Right forelimb (tissue), 1 donor: ENCODE results near the gene LSR.

ENCODE experiments used
- DNase-seq: peaks from one replicate; pipeline ENCODE4 v3.0.0-alpha.2; 2018

LSR gene

DNA sequence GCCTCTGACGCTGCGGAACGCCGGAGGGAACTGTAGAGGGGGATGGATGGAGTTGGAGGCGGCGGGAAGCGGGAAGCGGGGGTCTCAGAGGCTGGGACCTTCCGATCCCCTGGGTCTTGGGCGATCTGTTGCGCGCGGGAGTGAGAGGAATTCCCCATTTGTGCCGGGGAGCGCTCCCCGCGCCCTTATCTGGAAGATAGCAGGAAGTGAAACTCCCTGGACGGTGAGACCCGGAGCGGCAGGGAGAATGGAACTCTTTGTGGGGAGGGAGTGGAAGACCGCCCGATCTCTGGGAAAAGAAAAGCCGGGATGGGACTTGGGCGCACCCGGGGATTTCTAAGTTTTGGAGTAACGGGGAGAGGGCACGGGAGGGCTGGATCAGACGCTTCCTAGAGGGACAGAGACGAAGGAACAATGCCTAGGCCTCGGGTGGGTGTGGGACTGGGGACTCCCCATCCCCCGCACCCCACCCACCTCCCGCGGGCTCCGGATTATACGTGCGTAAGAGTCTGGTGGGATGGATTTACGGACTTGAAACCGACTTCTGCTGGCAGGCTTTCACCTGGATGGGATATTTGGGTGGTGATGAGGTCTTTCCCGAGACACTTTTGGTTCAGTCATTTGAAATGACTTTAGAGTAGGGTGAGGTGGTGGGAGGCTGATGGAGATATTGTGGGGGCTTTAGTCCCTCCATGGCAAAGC, 495 bp downstream of the LSR start:
- DNase-seq: no peak

DNA sequence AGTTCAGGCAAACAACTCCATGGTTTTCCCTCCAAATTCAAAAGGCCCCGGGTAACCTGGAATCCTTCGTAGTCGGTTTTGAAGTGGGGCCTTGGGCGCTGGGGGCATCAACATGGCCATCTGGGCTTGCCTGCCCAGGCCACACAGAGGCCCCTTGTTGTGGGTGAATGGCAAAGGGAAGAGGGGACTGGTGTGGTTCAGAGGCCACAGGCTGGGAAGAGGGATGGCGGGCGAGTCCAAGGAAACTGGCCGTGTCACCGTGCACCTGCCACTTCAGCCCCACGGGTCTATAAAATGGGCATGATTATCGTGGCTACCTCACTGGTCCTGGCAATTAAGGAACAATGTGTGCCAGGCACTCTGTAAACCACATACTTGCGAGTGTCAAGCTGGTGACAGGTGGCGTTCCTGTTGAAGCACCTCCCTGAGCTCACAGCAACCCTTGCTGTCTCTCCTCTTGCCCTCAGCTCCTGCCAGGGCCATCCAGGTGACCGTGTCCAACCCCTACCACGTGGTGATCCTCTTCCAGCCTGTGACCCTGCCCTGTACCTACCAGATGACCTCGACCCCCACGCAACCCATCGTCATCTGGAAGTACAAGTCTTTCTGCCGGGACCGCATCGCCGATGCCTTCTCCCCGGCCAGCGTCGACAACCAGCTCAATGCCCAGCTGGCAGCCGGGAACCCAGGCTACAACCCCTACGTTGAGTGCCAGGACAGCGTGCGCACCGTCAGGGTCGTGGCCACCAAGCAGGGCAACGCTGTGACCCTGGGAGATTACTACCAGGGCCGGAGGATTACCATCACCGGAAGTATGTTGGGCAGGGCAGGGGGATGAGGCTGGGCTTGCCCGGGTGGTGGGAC, 1.3 kb downstream of the LSR start:
- no peak for DNase-seq

- DNase-seq: no peak
Observed at GRCh38 chr19:35251456-35251855, 2.7 kb downstream of the LSR start.

- no peak for DNase-seq
Observed at GRCh38 chr19:35253316-35254286, 4.8 kb downstream of the LSR start.

GRCh38 chr19:35254341-35255297, 5.8 kb downstream of the LSR start:
- no peak for DNase-seq

GRCh38 chr19:35256566-35256965, 7.8 kb downstream of the LSR start:
- no peak for DNase-seq

GRCh38 chr19:35257113-35257461, 8.3 kb downstream of the LSR start:
- DNase-seq: no peak

DNA sequence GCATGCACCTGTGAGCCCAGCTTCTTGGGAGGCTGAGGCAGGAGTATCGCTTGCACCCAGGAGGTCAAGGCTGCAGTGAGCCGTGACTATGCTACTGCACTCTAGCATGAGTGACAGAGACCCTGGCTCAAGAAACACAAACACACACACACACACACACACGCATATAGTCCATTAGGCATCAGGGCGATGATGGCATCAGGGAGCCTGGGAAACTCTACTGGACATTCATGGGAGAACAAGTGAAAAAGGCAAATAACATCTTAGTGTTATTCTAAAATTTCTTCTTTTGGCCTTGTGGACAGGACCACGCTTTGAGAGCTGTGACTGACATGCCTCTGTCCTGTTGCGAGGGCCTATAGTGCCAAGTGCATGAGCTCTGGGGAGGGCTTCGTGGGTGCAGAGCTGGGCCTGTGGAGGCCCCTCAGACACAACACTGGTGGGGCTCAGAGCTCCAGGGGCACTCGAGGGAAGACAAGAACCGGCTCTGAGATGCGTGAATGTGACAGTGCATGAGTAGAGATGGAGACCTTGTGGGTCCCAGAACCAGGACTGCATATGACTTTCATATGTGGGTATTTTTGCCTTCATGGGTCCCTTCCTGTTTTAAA, 12.0 kb downstream of the LSR start:
- peak; percentile 26 for DNase-seq

DNA sequence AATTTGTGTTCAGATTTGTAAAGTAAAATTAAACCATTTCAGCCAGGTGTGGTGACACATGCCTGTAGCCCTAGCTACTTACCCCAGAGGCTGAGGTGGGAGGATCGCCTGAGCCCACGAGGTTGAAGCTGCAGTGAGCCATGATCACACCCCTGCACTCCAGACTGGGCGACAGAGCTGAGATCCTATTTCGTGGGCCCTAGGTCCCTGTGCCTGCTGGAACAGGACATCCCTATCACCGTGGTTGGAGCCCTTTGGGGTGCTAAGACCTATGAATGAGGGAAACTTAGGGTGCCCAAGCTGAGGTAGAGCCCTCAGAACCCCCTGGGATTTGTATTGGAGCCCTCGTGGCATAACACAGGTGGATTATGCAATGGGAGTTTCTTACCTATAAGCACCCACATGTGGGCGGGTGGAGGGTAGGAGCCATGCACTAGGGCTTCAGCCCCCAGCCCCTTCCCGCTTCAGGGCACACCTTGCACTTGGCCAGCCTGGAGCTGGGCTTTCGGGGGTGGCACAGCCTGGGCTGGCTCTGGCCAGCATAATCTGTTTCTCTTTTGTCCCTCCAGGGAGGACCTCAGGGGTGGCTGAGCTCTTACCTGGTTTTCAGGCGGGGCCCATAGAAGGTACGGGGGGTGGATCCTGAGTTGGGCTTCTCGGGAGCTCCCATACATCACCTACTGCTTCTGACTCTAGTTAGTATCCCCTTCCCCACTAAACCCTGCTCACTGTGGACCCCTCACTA, 12.7 kb downstream of the LSR start:
- peak; percentile 38 for DNase-seq

- DNase-seq: peak; percentile 40
Observed at GRCh38 chr19:35262101-35262761, 13.4 kb downstream of the LSR start.

GRCh38 chr19:35264268-35265125, 15.7 kb downstream of the LSR start:
- DNase-seq: peak; percentile 45

DNA sequence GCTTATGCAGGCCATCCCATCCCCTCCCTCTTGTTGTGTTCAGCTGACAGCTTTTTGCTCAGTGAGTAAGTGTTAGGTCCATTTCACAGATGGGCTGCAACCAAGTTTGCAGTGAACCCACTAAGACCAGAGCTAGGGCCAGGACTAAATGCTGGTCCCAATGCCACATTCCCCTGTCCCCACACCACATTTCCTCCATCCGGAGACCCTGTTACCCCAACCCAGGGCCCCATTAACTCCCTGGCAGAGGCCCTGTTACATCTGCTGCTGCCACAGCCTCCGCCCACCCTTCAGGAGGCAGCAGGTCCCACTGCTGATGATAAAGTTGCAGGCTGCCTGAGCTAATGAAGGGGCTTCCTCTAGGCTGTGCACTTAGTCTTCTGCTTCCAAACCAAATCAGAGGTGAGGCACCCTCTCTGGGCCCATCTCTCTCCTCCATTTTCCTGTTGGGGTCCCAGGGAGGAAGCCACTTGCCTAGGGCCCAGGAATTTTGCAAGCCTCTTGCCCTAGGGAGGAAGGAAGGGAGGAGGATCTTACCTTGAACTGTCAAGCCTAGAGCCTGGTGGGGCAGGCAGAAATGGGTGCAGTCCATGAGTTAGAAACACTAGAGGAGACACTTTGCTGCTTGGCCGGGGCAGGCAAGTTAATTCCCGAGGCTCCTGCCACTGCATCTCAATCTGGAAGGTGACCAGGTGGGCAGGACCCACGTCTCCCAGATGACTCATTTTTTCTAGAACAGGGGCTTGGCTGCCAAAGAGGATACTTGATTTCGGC, 16.5 kb downstream of the LSR start:
- DNase-seq: no peak

DNA sequence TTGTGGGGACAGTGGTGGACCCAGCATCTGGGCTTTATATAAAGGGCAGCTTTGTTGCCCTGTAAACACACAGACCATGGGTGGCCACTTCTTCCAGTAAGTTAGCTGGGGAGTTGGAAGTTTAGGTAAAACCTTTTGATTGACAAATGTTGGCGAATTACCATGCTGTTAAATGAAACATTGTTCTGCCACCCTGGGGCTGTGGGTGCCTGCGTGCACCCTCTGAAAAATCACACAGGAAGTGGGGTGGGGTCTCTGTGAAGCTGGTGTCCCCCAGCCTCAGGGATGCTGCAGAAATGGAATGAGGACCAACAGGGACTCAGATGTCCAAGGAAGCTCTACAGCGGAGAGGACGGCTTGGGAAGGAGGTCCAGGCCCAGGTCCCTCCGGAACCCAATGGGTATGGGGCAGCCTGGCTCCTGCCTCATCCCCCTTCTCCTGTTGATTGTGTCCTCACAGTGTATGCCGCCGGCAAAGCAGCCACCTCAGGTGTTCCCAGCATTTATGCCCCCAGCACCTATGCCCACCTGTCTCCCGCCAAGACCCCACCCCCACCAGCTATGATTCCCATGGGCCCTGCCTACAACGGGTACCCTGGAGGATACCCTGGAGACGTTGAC, 17.2 kb downstream of the LSR start:
- peak; percentile 42 for DNase-seq

- DNase-seq: peak; percentile 52
Observed at GRCh38 chr19:35266520-35267352, 17.9 kb downstream of the LSR start.

- DNase-seq: peak; percentile 71
Observed at GRCh38 chr19:35267353-35267817, 18.6 kb downstream of the LSR start.

DNA sequence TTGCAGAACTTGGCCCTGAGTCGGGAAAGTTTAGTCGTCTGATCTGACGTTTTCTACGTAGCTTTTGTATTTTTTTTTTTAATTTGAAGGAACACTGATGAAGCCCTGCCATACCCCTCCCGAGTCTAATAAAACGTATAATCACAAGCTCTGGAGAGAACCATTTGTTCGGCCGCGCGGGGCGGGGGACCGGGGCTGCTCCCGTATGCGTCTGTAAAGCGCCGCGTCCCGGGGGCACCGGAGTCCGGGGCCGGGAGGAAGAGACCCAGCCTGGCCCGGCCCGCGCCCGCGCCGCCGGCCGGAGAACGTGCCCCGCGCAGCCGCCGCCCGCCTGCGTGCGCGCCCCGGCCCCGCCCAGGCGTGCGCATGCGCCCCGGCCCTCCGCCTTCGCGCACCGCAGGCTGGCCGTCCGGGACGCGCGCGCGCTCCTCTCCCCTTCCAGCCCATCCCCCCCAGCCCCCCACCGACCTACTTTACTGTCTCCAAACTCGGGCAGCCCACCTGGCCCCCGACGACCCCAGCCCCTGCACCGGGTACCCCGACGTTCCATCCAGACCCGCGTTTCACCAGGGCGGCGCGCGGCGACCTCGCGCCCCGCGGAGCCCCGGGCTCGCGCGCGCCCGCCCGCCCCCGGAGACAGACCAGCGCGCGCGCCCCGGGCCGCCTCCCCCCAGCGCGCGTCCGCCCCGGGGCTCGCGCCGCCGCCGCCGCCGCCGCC, 19.2 kb downstream of the LSR start:
- DNase-seq: peak; percentile 87
